HG03097 (cell line): ENCODE measurements around the gene PPP6R2.

Source experiments
- ATAC-seq: cut with Tn5 transposase; IDR thresholded peaks from one replicate; pipeline ENCODE4 v1.9.1; 2021; ENCODE audit not compliant: unreplicated experiment, low FRiP score

PPP6R2 gene

GRCh38 chr22:50443801-50444625 is 100.9 kb downstream of the PPP6R2 start:
- no peak for ATAC-seq

GRCh38 chr22:50444663-50445062 is 101.5 kb downstream of the PPP6R2 start:
- ATAC-seq: no peak

GRCh38 chr22:50445071-50445879 is 102.1 kb downstream of the PPP6R2 start:
- ATAC-seq: no peak

- ATAC-seq: no peak
Observed at GRCh38 chr22:50445880-50446707, 103.0 kb downstream of the PPP6R2 start.

GRCh38 chr22:50446708-50447575 is 103.8 kb downstream of the PPP6R2 start:
- ATAC-seq: no peak

- no peak for ATAC-seq
Observed at GRCh38 chr22:50447576-50448551, 104.7 kb downstream of the PPP6R2 start.

- ATAC-seq: no peak
Observed at GRCh38 chr22:50452649-50453048, 109.5 kb downstream of the PPP6R2 start.

- ATAC-seq: no peak
Observed at GRCh38 chr22:50454556-50455075, 111.5 kb downstream of the PPP6R2 start.

- ATAC-seq: no peak
Observed at GRCh38 chr22:50455201-50455600, 112.1 kb downstream of the PPP6R2 start.

GRCh38 chr22:50456026-50456425 is 112.9 kb downstream of the PPP6R2 start:
- ATAC-seq: no peak

- ATAC-seq: no peak
Observed at GRCh38 chr22:50456466-50457234, 113.5 kb downstream of the PPP6R2 start.

GRCh38 chr22:50459016-50459415 is 115.9 kb downstream of the PPP6R2 start:
- no peak for ATAC-seq

GRCh38 chr22:50459496-50460140 is 116.5 kb downstream of the PPP6R2 start:
- no peak for ATAC-seq

- ATAC-seq: no peak
Observed at GRCh38 chr22:50460938-50461337, 117.8 kb downstream of the PPP6R2 start.

- ATAC-seq: no peak
Observed at GRCh38 chr22:50461536-50461935, 118.4 kb downstream of the PPP6R2 start.

GRCh38 chr22:50461979-50462540 is 118.9 kb downstream of the PPP6R2 start:
- ATAC-seq: no peak
